Colonic mucosa (tissue), 4 donors: ENCODE results near the gene PRR23A. TPM values are rescaled to one million over a fixed set of nuclear protein-coding genes. Genes with fewer than 3 reads are reported as not detected.

Experiments
- DNase-seq: peaks from one replicate; pipeline ENCODE4 v3.0.0-alpha.2; 2020
- H3K27ac ChIP-seq: fragments of 200-600 bp; one replicate; pipeline ENCODE4 v1.8.0; 2021
- H3K27me3 ChIP-seq: fragments of 200-600 bp; one replicate; pipeline ENCODE4 v1.8.0; 2021
- H3K36me3 ChIP-seq: fragments of 200-600 bp; one replicate; pipeline ENCODE4 v1.8.0; 2021
- H3K4me1 ChIP-seq: fragments of 200-600 bp; one replicate; pipeline ENCODE4 v1.8.0; 2021; ENCODE audit warnings: mild to moderate bottlenecking
- H3K4me3 ChIP-seq: fragments of 200-600 bp; one replicate; pipeline ENCODE4 v1.8.0; 2021
- H3K9ac ChIP-seq, 2 donors: one replicate each; pipeline ENCODE4 v1.7.0; 2013; ENCODE audit warnings: control low read depth in 2 of 2, low read depth in 2 of 2, low read length in 2 of 2
- H3K9me3 ChIP-seq: fragments of 200-600 bp; one replicate; pipeline ENCODE4 v1.8.0; 2021
- CTCF ChIP-seq: fragments of 200-600 bp; IDR thresholded peaks from one replicate; pipeline ENCODE4 v1.8.0; 2022; ENCODE audit warnings: antibody characterized with exemption, mild to moderate bottlenecking
- intact Hi-C: fragments of 100-400 bp; cut with DNase I; formaldehyde crosslinking; loops from one replicate; pipeline ENCODE4 v1.14.1; 2022
- total RNA-seq, 2 donors: library from RNA; stranded (reverse); fragmentation: NEBNext Ultra II Directional in 1 of 2; extraction: Animal tissue kit (Norgen Biotek cat#: 25700) in 1 of 2; gene quantifications; one replicate each; pipeline ENCODE4 v1.2.1, GENCODE V29; 2021
- donor health status: healthy.
- donor health status: DM: no; HTN: no; CAD: no.
- donor health status: DM: no; HTN: no; CAD: no.

The PRR23A gene
- total RNA-seq: not detected

DNA sequence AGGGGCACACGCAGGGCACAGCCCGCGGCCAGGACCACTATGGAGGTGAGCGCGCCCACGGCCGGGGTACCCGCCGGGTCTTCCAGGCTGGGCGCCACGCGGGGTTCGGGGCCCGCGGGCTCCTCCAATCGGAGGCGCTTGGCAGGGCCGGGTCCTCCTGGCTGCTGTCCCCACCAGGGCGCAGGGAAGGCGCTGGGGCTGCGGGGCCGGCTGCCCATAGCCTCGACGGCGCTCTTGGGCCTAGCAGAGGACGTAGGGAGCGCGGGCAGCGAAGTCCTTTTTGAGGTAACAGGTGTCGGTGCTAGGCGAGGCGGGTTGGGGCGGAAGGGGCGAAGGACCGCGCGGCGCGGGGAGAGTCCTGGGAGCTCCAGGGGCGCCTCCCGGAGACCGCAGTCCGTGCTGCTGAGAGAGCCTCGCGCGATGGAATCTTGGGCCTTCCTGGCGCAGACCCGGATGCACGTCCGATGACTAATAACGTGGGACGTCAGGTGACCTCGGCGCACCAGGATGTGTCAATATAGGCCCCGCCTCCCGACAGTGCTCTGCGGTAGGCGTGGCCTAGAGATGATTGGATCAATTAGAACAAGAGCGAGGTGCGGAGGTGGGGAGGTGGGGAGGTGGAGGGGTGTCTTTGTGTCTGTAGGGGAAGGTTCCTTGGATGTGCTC lies at the start of gene PRR23A:
TSS of gene PRR23A (minus strand) at position 218 of the 666 bp plus-strand sequence. CDS start at position 218, 0 bp downstream.
- no peak for DNase-seq
- no peak within 1 kb of the TSS for H3K27ac ChIP-seq
- H3K9ac ChIP-seq: no peak within 1 kb of the TSS
- no peaks in the 10 kb centered on the region for H3K27me3 ChIP-seq
- no peak within 1 kb of the TSS for H3K4me3 ChIP-seq
- no peaks in the 10 kb centered on the region for H3K36me3 ChIP-seq
- H3K9me3 ChIP-seq: no peaks in the 10 kb centered on the region
- no peaks in the 10 kb centered on the region for H3K4me1 ChIP-seq
- intact Hi-C loops: no loop called here
- TF ChIP-seq CTCF: no peak

DNA sequence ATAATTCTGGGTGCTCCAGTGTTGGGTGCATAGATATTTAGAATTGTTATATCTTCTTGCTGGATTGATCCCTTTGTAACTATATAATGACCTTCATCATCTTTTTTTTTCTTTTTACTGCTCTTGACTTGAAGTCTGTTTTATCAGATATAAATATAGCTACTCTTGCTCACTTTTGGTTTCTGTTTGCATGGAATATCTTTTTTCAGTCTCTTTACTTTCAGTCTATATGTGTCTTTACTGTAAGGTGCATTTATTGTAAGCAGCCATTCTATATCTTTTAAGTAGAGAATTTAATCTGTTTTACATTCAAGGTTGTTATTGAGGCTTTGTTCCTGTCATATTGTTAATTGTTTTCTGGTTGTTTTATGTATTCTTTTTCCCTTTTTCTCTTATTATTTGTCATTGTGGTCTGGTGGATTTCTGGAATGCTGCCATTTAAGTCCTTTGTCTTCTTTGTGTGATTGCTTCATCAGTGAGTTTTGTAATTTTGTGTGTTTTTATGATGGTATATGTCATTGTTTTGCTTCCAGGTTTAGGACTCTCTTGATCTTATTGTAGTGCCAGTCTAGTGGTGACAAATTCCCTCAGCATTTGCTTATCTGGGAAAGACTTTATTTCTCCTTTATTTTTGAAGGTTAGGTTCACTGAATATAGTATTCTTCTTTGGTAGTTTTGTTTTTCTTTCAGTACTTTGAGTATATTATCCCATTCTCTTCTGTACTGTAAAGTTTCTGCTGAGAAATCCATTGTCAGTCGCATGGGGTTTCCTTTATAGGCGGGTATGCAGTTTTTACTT lies 46.9 kb upstream of the PRR23A start:
- H3K36me3 ChIP-seq: no peaks in the 10 kb centered on the region
- no peak overlapping the region for H3K9ac ChIP-seq
- H3K4me1 ChIP-seq: no peaks in the 10 kb centered on the region
- H3K27me3 ChIP-seq: no peaks in the 10 kb centered on the region
- no peak for DNase-seq
- no peak overlapping the region for H3K27ac ChIP-seq
- H3K9me3 ChIP-seq: no peaks in the 10 kb centered on the region
- intact Hi-C loops: no loop called here
- no peak for TF ChIP-seq CTCF
- H3K4me3 ChIP-seq: no peak overlapping the region

GRCh38 chr3:139044366-139045210 lies 38.5 kb upstream of the PRR23A start, which contains the start of gene PRR23C:
Gene PRR23C (minus strand): TSS chr3:139044892. CDS start chr3:139044620, 272 bp downstream.
- Histone ChIP-seq H3K4me1 (no peaks in the 10 kb centered on the region), H3K36me3 (no peaks in the 10 kb centered on the region), H3K27me3 (no peaks in the 10 kb centered on the region), H3K9me3 (no peaks in the 10 kb centered on the region), H3K27ac (no peak within 1 kb of the TSS), H3K9ac (no peak within 1 kb of the TSS), H3K4me3 (no peak within 1 kb of the TSS)
- DNase-seq: no peak
- no peak for TF ChIP-seq CTCF
- intact Hi-C loops: no loop called here

GRCh38 chr3:139043554-139044365 lies 37.7 kb upstream of the PRR23A start:
- Histone ChIP-seq H3K9me3 (no peaks in the 10 kb centered on the region), H3K4me3 (no peak overlapping the region), H3K27ac (no peak overlapping the region), H3K4me1 (no peaks in the 10 kb centered on the region), H3K36me3 (no peaks in the 10 kb centered on the region), H3K27me3 (no peaks in the 10 kb centered on the region), H3K9ac (no peak overlapping the region)
- TF ChIP-seq CTCF: no peak
- intact Hi-C loops: no loop called here
- DNase-seq: no peak

DNA sequence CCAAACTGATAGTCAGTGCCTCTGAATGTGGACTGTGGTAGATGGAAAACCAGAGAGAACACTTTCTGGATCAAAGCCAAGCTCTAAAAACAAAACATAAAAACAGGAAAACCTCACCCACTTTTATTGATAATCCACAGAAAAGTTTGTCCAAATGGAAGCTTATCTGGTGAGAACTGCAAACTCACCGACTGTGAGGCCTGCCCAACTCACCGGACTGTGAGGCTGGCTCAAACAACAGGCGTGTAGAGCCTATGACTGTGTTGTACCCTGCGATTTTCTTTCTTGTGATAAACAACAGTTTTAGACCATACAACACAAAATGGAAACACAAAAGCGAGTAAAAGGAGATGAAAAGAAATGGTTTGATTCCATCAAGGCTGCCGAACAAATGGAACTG lies 31.4 kb upstream of the PRR23A start:
- intact Hi-C loops: no loop called here
- Histone ChIP-seq H3K27me3 (no peaks in the 10 kb centered on the region), H3K9ac (no peak overlapping the region), H3K9me3 (no peaks in the 10 kb centered on the region), H3K36me3 (no peaks in the 10 kb centered on the region), H3K27ac (no peak overlapping the region), H3K4me3 (no peak overlapping the region), H3K4me1 (no peaks in the 10 kb centered on the region)
- no peak for TF ChIP-seq CTCF
- no peak for DNase-seq
